ENCODE results near the gene SPI1.

SPI1 gene

GRCh38 chr11:47314992-47315391 is 63.4 kb downstream of the SPI1 start:
- Mint-ChIP-seq H3K27me3 (ENCODE audit: low read depth, poor library complexity) (no peaks in the 10 kb centered on the region), H3K27ac (no peak overlapping the region), H3K36me3 (ENCODE audit: low read depth) (peaks cover 34% of the 10 kb centered on the region), H3K9me3 (no peaks in the 10 kb centered on the region), H3K4me1 (no peaks in the 10 kb centered on the region), H3K4me3 (no peak overlapping the region)
- DNase-seq = no peak
- no peak for TF ChIP-seq CTCF (IDR thresholded peaks at IDR 0.05)

GRCh38 chr11:47308050-47308823 is 70.1 kb downstream of the SPI1 start:
- no peak for TF ChIP-seq CTCF (IDR thresholded peaks at IDR 0.05)
- Mint-ChIP-seq H3K4me3 (no peak overlapping the region), H3K27ac (no peak overlapping the region), H3K9me3 (peaks cover 15% of the 10 kb centered on the region), H3K27me3 (ENCODE audit: low read depth, poor library complexity) (no peaks in the 10 kb centered on the region), H3K4me1 (peaks cover 16% of the 10 kb centered on the region), H3K36me3 (ENCODE audit: low read depth) (peaks cover 51% of the 10 kb centered on the region)
- DNase-seq = no peak

GRCh38 chr11:47306484-47306844 is 71.9 kb downstream of the SPI1 start:
- Mint-ChIP-seq H3K4me1 (peaks cover 16% of the 10 kb centered on the region), H3K36me3 (ENCODE audit: low read depth) (peaks cover 64% of the 10 kb centered on the region), H3K27ac (peak overlapping the region; percentile 32), H3K9me3 (peaks cover 33% of the 10 kb centered on the region), H3K4me3 (no peak overlapping the region), H3K27me3 (ENCODE audit: low read depth, poor library complexity) (no peaks in the 10 kb centered on the region)
- TF ChIP-seq CTCF (IDR thresholded peaks at IDR 0.05) = no peak
- DNase-seq = no peak

- Mint-ChIP-seq H3K27me3 (ENCODE audit: low read depth, poor library complexity) (no peaks in the 10 kb centered on the region), H3K36me3 (ENCODE audit: low read depth) (peaks cover 64% of the 10 kb centered on the region), H3K4me3 (no peak overlapping the region), H3K4me1 (peaks cover 16% of the 10 kb centered on the region), H3K9me3 (peaks cover 37% of the 10 kb centered on the region), H3K27ac (peak overlapping the region; percentile 32)
- no peak for TF ChIP-seq CTCF (IDR thresholded peaks at IDR 0.05)
- no peak for DNase-seq
These were observed 72.4 kb downstream of the SPI1 start for GRCh38 chr11:47305734-47306483.

Data from nephron progenitor cell (in vitro differentiated cells).